Stimulated activated CD8-positive, alpha-beta memory T cell treated with anti-CD3 and anti-CD28 coated beads, Interleukin-12 subunit alpha, Interleukin-12 subunit beta, amount 100 ng/mL, for 24 hours (primary cell): ENCODE measurements around the gene KRTAP8-1.

ENCODE experiments used
- DNase-seq: peaks from one replicate; pipeline ENCODE4 v3.0.0-alpha.2; 2020; ENCODE audit errors: extremely low read depth

Gene KRTAP8-1, protein sequence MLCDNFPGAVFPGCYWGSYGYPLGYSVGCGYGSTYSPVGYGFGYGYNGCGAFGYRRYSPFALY

DNA sequence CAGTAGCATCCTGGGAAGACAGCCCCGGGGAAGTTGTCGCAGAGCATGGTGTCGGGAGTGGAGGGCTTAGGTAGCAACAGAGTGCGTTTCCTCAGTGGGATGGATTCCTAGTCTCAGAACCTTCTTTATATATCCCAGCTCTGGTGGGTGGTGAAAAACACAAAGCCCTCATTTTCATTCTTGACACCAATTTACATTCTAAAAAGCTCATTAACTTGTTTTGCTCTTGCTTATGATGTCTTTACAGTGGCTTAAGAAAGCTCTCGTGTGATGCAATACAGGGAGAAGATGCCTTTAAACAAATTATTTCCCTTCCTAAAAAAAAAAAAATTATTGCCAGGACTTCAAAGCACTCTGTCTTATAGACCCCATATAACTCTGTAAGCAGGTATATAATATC is at the start of gene KRTAP8-1:
Gene KRTAP8-1 (minus strand): TSS at position 101 of the 400 bp plus-strand sequence. CDS start 54 bp downstream, at position 47.
- no peak for DNase-seq

DNA sequence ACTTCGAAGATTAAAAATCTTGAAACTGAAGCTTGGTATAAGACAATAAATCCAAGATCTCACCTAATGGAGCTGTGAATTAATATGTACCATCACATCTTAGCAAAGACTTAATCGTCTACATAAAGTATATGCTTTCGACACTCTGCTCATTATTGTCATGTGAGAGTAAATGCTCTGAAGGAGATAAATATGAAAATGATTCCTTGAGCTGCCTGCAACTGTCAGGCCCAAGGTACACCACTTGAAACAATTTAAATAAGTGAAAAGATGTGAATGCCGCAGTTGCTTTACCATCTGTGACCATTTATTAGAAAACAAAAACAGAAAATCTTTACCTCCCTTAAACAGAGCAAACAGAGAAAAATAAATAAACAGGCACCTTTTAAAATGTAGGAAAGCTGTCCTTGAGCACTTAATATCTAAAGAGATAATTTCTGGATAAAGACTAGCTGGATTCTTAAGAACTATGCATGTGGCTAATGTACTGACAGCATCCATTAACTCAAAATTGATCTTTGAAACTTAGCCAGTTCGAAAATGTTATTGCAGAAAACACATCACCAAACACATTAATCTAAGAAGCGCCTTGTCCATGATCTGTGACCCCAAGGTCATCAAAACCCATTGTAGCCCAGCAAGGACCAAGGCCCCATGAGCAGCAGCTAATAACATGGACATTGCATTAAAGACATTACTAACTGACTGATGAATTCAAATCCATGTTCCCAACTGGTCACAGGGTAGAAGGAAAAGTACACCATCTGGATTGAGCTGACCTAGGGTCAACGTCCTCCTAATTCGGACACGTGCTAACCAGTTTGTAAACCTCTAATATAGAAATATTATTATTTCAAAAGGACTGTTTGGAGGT is 34.8 kb upstream of the KRTAP8-1 start:
- no peak for DNase-seq

DNA sequence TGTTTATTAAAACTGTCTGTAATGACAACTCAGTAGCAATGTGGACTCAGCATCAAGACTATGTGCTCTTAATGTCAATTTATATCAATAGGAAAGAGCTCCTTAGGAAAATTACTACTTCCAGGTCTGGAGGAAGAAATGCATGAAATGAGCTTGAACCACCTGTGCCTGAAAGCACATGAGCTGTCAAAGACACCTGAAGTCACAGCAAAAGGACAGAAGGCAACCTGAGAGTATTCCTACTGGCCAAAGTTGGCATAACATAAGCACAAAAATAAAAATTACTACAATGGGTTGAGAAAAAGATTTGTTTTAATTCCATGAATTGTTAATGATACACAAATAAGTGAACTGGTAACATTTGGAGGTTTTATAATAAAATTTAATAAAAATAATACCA is 29.9 kb upstream of the KRTAP8-1 start:
- no peak for DNase-seq

DNA sequence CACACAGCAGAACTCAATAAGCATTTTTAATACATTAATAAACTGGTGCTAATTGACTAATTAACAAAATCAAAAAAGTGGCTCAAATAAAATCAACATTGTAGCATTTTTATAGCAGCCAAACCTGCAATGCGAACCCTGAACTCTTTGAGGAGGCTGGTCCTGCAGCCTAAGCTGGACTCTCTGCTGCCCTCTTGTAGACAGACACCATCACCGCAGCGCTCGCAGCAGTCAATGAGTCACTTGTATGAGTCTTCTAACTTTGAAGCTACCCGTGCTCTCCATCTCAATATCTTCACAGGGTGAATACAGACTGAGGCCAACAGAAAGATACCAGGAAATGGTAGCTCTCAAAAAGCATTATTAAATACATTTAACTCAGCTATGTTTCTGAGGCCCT is 26.2 kb upstream of the KRTAP8-1 start:
- DNase-seq, result no peak

DNA sequence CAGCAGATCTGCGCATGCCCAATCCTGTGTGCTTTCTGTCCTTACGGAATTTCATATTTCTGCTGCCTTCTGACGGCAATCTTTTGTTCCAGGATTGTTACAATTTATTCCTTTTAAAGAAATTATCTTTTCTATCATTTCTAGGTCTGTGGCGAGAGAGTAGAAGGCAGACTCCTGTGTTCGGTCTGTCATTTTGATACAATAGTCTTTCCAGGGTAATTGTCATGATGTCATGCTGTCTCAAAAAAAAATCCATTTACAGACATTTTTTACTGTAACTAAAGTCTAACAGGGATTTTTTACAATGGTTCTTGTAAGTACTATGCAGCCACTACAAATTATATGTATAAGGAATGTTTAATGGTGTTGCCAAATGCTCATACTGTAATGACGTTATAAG is 25.5 kb upstream of the KRTAP8-1 start:
- DNase-seq, result no peak

DNA sequence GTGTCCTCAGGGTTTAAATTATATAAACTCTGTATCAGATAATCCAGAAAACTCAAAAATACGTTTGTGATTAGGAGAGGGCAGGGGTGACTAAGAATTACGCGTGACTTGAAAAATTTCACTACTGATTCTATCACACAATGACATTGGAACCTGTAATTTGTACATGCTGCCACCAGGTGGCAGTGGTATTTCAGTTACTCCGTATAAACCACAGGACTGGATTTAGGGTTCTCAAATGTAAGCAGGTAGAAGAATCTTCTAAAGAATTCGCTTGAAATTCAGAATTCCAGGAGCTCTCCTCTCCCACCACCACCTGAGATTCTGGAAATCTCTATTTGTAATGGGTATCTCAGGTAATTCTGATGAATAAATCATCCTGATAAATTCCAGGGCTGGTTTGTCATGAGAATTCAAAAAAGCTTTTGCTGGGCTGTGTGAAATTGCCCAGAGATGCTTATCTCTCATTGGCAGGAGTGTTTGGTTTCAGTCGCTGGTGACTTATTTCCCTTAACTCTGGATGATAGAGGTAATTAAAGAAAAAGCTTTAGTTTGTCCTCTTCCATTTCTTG is 18.2 kb upstream of the KRTAP8-1 start:
- no peak for DNase-seq

DNA sequence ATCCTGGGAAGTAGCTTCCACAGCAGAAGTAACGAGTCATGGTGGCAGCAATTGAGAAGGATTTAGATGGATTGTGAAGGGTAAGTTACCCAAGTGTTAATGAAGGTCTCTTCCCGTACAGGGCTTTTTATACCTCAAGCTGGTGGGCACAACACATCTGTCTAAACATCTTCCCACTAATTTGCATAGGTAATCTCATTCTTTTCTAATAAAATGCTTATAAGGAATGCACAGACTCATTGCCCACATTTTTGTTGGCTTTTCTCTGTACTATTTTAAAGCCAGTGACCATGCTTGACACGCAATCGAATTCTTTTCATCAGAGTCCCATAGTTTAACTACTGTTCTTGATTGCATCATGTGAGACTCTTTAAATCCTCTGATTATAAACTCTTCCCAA is 16.6 kb upstream of the KRTAP8-1 start, which contains the start of gene KRTAP7-1:
Gene KRTAP7-1 (minus strand): TSS at position 101 of the 400 bp plus-strand sequence. CDS start 61 bp downstream, at position 40.
- DNase-seq, result no peak

DNA sequence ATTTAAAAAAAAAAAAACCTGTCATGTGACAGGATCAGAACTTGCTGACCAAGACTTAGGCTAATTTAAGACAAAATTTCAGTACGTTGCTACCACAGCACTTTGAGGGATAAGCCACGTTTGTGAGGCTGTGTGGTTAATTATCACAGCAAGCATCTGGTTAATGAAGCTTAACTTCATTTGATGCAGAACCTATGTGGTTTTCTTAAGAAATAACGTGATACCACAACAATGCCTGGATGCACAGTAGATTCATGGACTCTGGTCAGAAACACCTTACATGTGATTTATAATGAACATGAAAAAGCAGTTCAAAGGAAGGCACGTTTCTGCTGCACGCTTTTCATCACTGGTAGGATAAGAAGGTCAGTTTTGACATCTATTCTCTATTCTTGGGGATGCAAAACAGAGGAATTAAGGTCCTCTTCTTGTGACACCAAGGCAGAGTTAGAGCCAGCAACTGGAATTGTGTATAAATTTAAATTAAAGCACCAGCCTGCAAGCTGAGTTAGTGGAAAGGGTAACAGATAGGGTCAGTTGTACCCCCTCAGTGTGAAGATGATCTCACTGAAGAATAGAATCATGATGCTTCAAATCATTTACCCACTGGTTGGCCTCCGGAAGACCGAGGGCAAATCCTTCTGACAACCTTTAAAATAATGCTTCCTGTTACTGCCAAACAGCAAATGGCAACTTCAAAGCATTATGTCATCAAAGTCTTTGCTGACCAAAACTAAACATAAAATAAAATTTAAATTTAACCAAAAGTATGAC is 6.0 kb upstream of the KRTAP8-1 start:
- DNase-seq, result no peak

DNA sequence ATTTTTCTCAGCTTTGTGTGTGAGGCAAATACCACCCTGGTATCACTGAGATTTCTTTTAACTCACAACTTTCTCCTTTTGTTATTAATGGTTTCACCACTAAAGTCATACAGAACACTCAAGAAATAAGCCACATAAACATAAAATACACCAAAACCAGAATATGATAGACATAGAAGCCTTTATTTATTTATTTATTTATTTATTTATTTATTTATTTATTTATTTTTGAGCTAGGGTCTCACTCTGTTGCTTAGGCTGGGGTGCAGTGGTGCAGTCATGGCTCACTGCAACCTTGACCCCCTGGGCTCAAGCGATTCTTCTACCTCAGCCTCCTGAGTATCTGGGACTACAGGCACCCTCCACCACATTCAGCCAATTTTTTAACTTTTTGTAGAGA is 12.5 kb downstream of the KRTAP8-1 start:
- no peak for DNase-seq

DNA sequence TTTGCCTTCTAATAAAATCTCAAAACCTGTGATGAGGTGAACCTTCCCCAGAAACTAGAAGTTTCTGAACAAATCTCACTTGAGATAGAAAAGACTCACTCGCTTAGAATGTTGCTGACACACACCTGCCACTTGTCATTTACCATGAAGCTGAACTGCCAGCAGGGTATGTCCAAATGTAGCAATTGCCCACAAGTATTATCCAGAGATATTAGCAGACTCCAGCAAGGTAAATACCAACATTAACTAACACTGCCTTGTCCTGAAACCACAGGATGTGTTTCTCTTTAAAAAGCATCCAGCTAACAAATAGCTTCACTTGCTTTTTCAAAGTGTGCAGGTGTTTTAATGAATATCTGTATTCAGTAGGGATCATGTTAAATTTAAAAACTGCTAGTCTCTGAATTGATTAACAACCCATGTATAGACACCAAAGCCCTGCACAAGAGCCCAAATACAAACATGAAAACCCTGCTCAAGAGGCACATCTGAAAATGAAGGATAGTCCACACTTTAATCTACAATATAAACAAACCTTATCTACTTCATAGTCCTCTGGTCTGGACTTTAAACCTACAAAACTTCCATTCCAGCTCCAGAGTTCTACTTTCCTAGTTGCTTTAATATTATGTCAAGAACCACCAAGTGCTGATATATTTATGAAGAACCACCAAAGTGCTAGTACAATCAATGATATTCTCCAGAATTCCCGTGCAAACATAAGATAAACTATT is 19.3 kb downstream of the KRTAP8-1 start:
- no peak for DNase-seq

DNA sequence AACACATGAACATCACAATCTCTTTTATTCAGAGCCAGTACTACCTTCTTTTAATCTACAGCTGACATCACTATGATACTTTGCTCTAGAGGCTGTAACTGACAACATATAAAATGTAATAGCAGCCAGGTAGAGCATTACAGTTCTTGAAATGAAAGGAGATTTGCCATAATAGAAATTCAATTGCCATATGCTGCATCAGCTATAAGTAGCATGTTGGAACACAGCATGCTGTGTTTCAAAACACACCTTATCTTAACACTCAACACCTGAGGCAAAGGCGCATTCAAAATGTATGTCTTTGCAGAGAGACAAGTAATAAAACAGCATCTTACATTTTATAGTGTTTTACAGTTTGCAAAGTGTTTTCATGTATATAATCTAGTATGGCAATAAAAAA is 33.8 kb downstream of the KRTAP8-1 start:
- no peak for DNase-seq

DNA sequence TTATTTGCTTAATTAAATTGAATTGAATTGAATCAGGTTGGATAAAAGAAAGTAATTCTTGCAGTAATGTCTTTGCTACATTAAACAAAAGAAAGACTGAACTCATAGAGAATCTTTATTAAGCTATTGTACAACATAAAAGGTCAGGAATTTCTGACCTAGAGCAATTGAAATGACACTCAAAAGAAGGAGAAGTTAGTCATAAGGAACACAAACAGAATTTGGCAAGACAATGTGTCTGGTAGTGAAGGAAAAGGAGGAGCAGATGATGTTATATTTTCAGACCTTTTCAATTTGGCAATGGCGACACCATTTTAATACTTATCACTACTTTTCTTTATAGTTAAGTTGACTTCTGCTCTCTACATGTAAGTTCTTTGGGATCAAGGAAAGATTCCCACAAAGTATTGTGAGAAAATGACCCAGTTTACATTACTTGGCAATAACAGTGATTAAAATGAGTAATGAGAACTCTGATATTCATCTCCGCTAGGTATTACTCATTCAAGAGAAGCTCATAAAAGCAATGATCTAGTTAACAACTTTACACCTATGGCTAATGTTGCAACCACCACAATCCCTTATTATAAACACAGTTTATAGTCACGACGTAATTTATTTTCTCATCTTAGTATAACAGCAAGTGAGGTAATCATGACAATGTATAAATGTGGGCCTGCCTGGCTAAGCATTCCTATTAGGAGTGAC is 43.2 kb downstream of the KRTAP8-1 start:
- no peak for DNase-seq
